Keratinocyte (primary cell): Measurements from ENCODE around the gene SYT1. TPM values are rescaled to one million over a fixed set of nuclear protein-coding genes. Genes with fewer than 3 reads are reported as not detected.

ENCODE experiments used
- DNase-seq: peaks from one replicate; pipeline ENCODE4 v3.0.0-alpha.2; 2011; ENCODE audit warnings: low read depth, missing footprints, low spot score
- FAIRE-seq: peaks from 2 replicates; lab custom pipeline; 2011; peaks lifted over from hg19 to GRCh38; lab: Jason Lieb, UNC
- H2AFZ ChIP-seq: 2 replicates; pipeline ENCODE4 v1.6.0; 2012; ENCODE audit warnings: low read length, control low read depth, inconsistent platforms; ENCODE audit not compliant: control insufficient read depth
- H3K27ac ChIP-seq: 2 replicates; pipeline ENCODE4 v1.5.1; 2011; ENCODE audit warnings: low read length; ENCODE audit not compliant: control insufficient read depth, insufficient read depth
- H3K27me3 ChIP-seq: 3 replicates; pipeline ENCODE4 v1.6.0; 2011; ENCODE audit warnings: low read length; ENCODE audit not compliant: control insufficient read depth, insufficient read depth; ENCODE audit errors: extremely low read depth
- H3K36me3 ChIP-seq, 2 experiments: 2 replicates in 1 of 2; 3 replicates in 1 of 2; pipeline ENCODE4 v1.5.1; 2011; ENCODE audit warnings: low read length in 2 of 2, mild to moderate bottlenecking in 1 of 2; ENCODE audit not compliant: control insufficient read depth in 2 of 2, insufficient read depth in 2 of 2; ENCODE audit errors: extremely low read depth in 1 of 2
- H3K4me1 ChIP-seq: 3 replicates; pipeline ENCODE4 v1.5.1; 2011; ENCODE audit warnings: low read length; ENCODE audit not compliant: control insufficient read depth, insufficient read depth; ENCODE audit errors: extremely low read depth
- H3K4me2 ChIP-seq: 3 replicates; pipeline ENCODE4 v1.6.0; 2011; ENCODE audit warnings: low read depth, low read length; ENCODE audit not compliant: control insufficient read depth, insufficient read depth; ENCODE audit errors: extremely low read depth
- H3K4me3 ChIP-seq, 3 experiments: fragments of 200-600 bp in 1 of 3; sonication (generic) in 1 of 3; 2 replicates in 2 of 3; 3 replicates in 1 of 3; pipeline ENCODE4 v1.5.1; 2011 to 2016; ENCODE audit warnings: low read length in 3 of 3, mild to moderate bottlenecking in 3 of 3, control low read depth in 2 of 3, inconsistent platforms in 1 of 3, low read depth in 1 of 3, mixed read lengths in 1 of 3, mixed run types in 1 of 3, moderate library complexity in 1 of 3; ENCODE audit not compliant: control insufficient read depth in 2 of 3, insufficient read depth in 2 of 3; ENCODE audit errors: extremely low read depth in 1 of 3
- H3K79me2 ChIP-seq: 2 replicates; pipeline ENCODE4 v1.6.0; 2012; ENCODE audit warnings: low read length; ENCODE audit not compliant: control insufficient read depth, insufficient read depth
- H3K9ac ChIP-seq: 3 replicates; pipeline ENCODE4 v1.6.0; 2011; ENCODE audit warnings: low read length; ENCODE audit not compliant: control insufficient read depth, insufficient read depth; ENCODE audit errors: extremely low read depth
- H3K9me1 ChIP-seq: 3 replicates; pipeline ENCODE4 v1.6.0; 2011; ENCODE audit warnings: low read length; ENCODE audit not compliant: control insufficient read depth, insufficient read depth; ENCODE audit errors: extremely low read depth
- H3K9me3 ChIP-seq: 2 replicates; pipeline ENCODE4 v1.5.1; 2012; ENCODE audit warnings: low read depth, low read length; ENCODE audit not compliant: control insufficient read depth
- H4K20me1 ChIP-seq: 3 replicates; pipeline ENCODE4 v1.6.0; 2011; ENCODE audit warnings: low read length; ENCODE audit not compliant: control insufficient read depth, insufficient read depth; ENCODE audit errors: extremely low read depth
- EZH2 ChIP-seq: IDR thresholded peaks from one replicate; pipeline ENCODE4 v1.6.1; 2012; ENCODE audit warnings: inconsistent platforms, mild to moderate bottlenecking, low read length, moderate library complexity
- dilution Hi-C: fragments of 300-500 bp; cut with MboI; formaldehyde crosslinking; loops from one replicate; pipeline ENCODE4 v1.7.0; 2020; ENCODE audit warnings: low sequenced_read_pairs; ENCODE audit not compliant: extremely low pct_ligation_motif_present
- polyA plus RNA-seq, 5 experiments: library from polyadenylated mRNA; depleted of rRNA in 3 of 5; stranded (reverse) in 3 of 5; stranded (forward) in 1 of 5; unstranded in 1 of 5; fragments of >200 nt; gene quantifications; 1 replicate in 1 of 5; 2 replicates in 3 of 5; 3 replicates in 1 of 5; pipeline versions ENCODE4 v1.2.1 to v1.2.3, GENCODE V29; 2011 to 2012; ENCODE audit warnings: missing spikeins in 2 of 5, low read depth in 1 of 5, low replicate concordance in 1 of 5
- TF ChIP-seq, protein P1 (sequence below), 3 experiments: IDR thresholded peaks in 1 of 3; conservative IDR thresholded peaks in 1 of 3; optimal IDR thresholded peaks in 1 of 3; 2 replicates in 2 of 3; 3 replicates in 1 of 3; pipeline versions ENCODE3 to v1.5.1; 2011; ENCODE audit warnings: low read length in 3 of 3, mild to moderate bottlenecking in 3 of 3, moderate library complexity in 2 of 3, control low read depth in 1 of 3, inconsistent platforms in 1 of 3; ENCODE audit not compliant: insufficient read depth in 2 of 3; ENCODE audit errors: extremely low read depth in 1 of 3

Gene SYT1
- polyA plus RNA-seq, 1 donor (not counting 4 experiments of a cell fraction or from before 2014, with no cell fraction given), result 6.1 TPM

- Histone ChIP-seq H2AFZ (no peak overlapping the region), H3K4me3 (no peak overlapping the region), H3K4me2 (no peak overlapping the region), H4K20me1 (no peaks in the 10 kb centered on the region), H3K27me3 (no peaks in the 10 kb centered on the region), H3K79me2 (no peaks in the 10 kb centered on the region), H3K9ac (no peak overlapping the region), H3K36me3 (no peaks in the 10 kb centered on the region), H3K27ac (no peak overlapping the region), H3K9me1 (no peaks in the 10 kb centered on the region), H3K4me1 (no peaks in the 10 kb centered on the region), H3K9me3 (no peaks in the 10 kb centered on the region)
- FAIRE-seq, result no peak
- no peak for DNase-seq
- dilution Hi-C loops, result no loop called here
- no peak for TF ChIP-seq EZH2
- TF ChIP-seq, protein P1, sequence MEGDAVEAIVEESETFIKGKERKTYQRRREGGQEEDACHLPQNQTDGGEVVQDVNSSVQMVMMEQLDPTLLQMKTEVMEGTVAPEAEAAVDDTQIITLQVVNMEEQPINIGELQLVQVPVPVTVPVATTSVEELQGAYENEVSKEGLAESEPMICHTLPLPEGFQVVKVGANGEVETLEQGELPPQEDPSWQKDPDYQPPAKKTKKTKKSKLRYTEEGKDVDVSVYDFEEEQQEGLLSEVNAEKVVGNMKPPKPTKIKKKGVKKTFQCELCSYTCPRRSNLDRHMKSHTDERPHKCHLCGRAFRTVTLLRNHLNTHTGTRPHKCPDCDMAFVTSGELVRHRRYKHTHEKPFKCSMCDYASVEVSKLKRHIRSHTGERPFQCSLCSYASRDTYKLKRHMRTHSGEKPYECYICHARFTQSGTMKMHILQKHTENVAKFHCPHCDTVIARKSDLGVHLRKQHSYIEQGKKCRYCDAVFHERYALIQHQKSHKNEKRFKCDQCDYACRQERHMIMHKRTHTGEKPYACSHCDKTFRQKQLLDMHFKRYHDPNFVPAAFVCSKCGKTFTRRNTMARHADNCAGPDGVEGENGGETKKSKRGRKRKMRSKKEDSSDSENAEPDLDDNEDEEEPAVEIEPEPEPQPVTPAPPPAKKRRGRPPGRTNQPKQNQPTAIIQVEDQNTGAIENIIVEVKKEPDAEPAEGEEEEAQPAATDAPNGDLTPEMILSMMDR (optimal IDR thresholded peaks at IDR 0.05 in 1 of 3, IDR thresholded peaks at IDR 0.05 in 1 of 3, conservative IDR thresholded peaks at IDR 0.05 in 1 of 3; ENCODE audit: extremely low read depth in 1 of 3, insufficient read depth in 2 of 3, low read length in 3 of 3), result no peak
Observed at GRCh38 chr12:79267580-79267979, 403.0 kb downstream of the SYT1 start.

DNA sequence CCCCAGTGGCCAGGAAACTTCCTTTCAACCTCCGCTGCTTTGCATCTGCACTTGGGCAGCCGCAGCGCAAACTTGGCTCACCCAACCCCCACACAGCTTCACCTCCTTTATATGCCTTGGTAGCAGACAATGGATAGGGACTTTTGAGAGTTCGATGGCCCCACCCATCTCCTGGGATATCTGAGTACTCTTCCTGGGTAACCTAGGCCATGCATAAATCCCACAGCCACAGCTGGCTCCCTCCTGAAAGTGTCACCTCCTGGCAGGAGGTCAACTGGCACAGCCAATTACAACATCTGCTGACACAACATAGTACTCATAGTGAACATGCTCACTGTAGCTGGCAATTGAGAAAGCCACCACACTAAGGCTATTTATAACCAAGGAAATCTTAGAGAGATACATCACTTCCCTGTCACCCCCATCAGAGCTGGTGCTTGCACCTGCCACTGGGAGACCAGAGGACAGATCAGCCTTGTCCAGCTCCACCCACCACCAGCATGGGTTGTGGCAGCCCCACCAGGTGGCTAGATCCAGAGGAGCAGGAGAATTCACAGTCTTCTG, 410.0 kb downstream of the SYT1 start:
- Histone ChIP-seq H3K9me1 (no peaks in the 10 kb centered on the region), H3K27ac (no peak overlapping the region), H3K4me2 (no peak overlapping the region), H3K79me2 (no peaks in the 10 kb centered on the region), H3K9ac (no peak overlapping the region), H3K36me3 (no peaks in the 10 kb centered on the region), H3K27me3 (no peaks in the 10 kb centered on the region), H3K4me1 (no peaks in the 10 kb centered on the region), H3K4me3 (no peak overlapping the region), H2AFZ (no peak overlapping the region), H4K20me1 (no peaks in the 10 kb centered on the region), H3K9me3 (no peaks in the 10 kb centered on the region)
- no peak for TF ChIP-seq EZH2
- TF ChIP-seq, protein P1 (optimal IDR thresholded peaks at IDR 0.05 in 1 of 3, IDR thresholded peaks at IDR 0.05 in 1 of 3, conservative IDR thresholded peaks at IDR 0.05 in 1 of 3; ENCODE audit: extremely low read depth in 1 of 3, insufficient read depth in 2 of 3, low read length in 3 of 3), result no peak
- FAIRE-seq, result no peak
- dilution Hi-C loops, result no loop called here
- DNase-seq, result no peak
